ENCODE data around the gene PPP1R14B.
A peak's percentile ranks its signal among the peaks of the same experiment; 100 is the strongest.

The PPP1R14B gene

GRCh38 chr11:64244966-64245365 is 1.8 kb downstream of the PPP1R14B start:
- TF ChIP-seq MAX (IDR thresholded peaks at IDR 0.05; ENCODE audit: low read depth, low read length) (no peak), POLR2A (IDR thresholded peaks at IDR 0.05; ENCODE audit: extremely low read depth, insufficient read length) (no peak), CTCF (IDR thresholded peaks at IDR 0.05; ENCODE audit: low read depth, low read length) (no peak), MYC (IDR thresholded peaks at IDR 0.05; ENCODE audit: low read depth, low read length) (no peak)
- no peak for DNase-seq (ENCODE audit: low read depth)
- H3K4me3 ChIP-seq (ENCODE audit: low read depth, low read length): peak overlapping the region; percentile 87

- no peak overlapping the region for H3K4me3 ChIP-seq (ENCODE audit: low read depth, low read length)
These were observed 2.6 kb downstream of the PPP1R14B start for GRCh38 chr11:64244107-64244506.

DNA sequence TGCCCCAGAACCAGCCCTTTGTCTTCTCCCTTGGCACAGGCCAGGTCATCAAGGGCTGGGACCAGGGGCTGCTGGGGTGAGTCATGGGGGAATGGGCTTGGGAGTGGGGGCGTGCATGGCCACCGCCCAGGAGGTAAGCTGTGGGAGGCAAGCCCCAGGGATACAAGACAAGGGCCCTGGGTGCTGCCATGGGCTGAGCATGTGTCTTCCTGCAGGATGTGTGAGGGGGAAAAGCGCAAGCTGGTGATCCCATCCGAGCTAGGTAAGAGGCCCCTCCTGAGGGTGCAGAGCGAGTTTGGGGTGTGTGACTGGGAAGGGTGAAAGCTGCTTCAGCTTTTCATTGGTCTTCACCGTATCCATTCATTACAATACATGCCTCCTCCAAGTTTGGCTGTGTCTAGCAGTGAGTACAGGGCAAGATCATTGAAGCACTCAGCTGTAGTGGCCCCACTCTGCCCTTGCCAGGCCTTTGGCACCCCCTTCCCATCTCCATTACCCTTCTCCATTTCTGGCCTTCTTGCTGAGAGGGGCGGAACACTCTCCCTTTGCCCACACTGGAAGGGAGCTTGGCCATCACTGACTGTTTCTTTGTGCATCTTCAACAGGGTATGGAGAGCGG is 3.4 kb downstream of the PPP1R14B start:
- H3K4me3 ChIP-seq (ENCODE audit: low read depth, low read length): no peak overlapping the region
- TF ChIP-seq MAX (IDR thresholded peaks at IDR 0.05; ENCODE audit: low read depth, low read length) (no peak), CTCF (IDR thresholded peaks at IDR 0.05; ENCODE audit: low read depth, low read length) (no peak)

More at GRCh38 chr11:64244107-64244506, 2.6 kb downstream of the PPP1R14B start:
- TF ChIP-seq MYC (IDR thresholded peaks at IDR 0.05; ENCODE audit: low read depth, low read length): no peak
- TF ChIP-seq MAX (IDR thresholded peaks at IDR 0.05; ENCODE audit: low read depth, low read length): no peak
- no peak for TF ChIP-seq POLR2A (IDR thresholded peaks at IDR 0.05; ENCODE audit: extremely low read depth, insufficient read length)
- no peak for TF ChIP-seq CTCF (IDR thresholded peaks at IDR 0.05; ENCODE audit: low read depth, low read length)
- no peak for DNase-seq (ENCODE audit: low read depth)

GRCh38 chr11:64241491-64242374 is 5.0 kb downstream of the PPP1R14B start:
- peak overlapping the region; percentile 71 for H3K4me3 ChIP-seq (ENCODE audit: low read depth, low read length)
- TF ChIP-seq CTCF (IDR thresholded peaks at IDR 0.05; ENCODE audit: low read depth, low read length): no peak
- TF ChIP-seq POLR2A (IDR thresholded peaks at IDR 0.05; ENCODE audit: extremely low read depth, insufficient read length): peak; percentile 79
- no peak; the same call in 1 of the 2 replicates for TF ChIP-seq MYC (IDR thresholded peaks at IDR 0.05; ENCODE audit: low read depth, low read length)
- peak; percentile 48; the same call in 1 of the 2 replicates for TF ChIP-seq MAX (IDR thresholded peaks at IDR 0.05; ENCODE audit: low read depth, low read length)
- peak; percentile 76 for DNase-seq (ENCODE audit: low read depth)

More for the DNA sequence above, 3.4 kb downstream of the PPP1R14B start:
- peak; percentile 49 for DNase-seq (ENCODE audit: low read depth)

GRCh38 chr11:64241241-64241490 is 5.6 kb downstream of the PPP1R14B start:
- TF ChIP-seq MYC (IDR thresholded peaks at IDR 0.05; ENCODE audit: low read depth, low read length): no peak
- H3K4me3 ChIP-seq (ENCODE audit: low read depth, low read length): peak overlapping the region; percentile 71
- DNase-seq (ENCODE audit: low read depth): peak; percentile 99

GRCh38 chr11:64240435-64241240 is 6.1 kb downstream of the PPP1R14B start, which contains the start of gene FKBP2:
Gene FKBP2, plus strand, starts transcription at chr11:64241095. Its CDS starts 1,293 bp downstream, at chr11:64242388.
- DNase-seq (ENCODE audit: low read depth): peak; percentile 98
- H3K4me3 ChIP-seq (ENCODE audit: low read depth, low read length): peak within 1 kb of the TSS; percentile 85
- peak; percentile 89 for TF ChIP-seq POLR2A (IDR thresholded peaks at IDR 0.05; ENCODE audit: extremely low read depth, insufficient read length)
- peak; percentile 64; the same call in 1 of the 2 replicates for TF ChIP-seq MYC (IDR thresholded peaks at IDR 0.05; ENCODE audit: low read depth, low read length)
- TF ChIP-seq MAX (IDR thresholded peaks at IDR 0.05; ENCODE audit: low read depth, low read length): peak; percentile 64; the same call in 1 of the 2 replicates
- no peak for TF ChIP-seq CTCF (IDR thresholded peaks at IDR 0.05; ENCODE audit: low read depth, low read length)

Data from NB4 (cell line).